ENCODE results near the gene PCDHB12.
"Not testable (repeated sequence)": the region's sequence is repeated elsewhere in the genome, so short reads cannot be mapped to it uniquely, and the experiment has no call there.

DNA sequence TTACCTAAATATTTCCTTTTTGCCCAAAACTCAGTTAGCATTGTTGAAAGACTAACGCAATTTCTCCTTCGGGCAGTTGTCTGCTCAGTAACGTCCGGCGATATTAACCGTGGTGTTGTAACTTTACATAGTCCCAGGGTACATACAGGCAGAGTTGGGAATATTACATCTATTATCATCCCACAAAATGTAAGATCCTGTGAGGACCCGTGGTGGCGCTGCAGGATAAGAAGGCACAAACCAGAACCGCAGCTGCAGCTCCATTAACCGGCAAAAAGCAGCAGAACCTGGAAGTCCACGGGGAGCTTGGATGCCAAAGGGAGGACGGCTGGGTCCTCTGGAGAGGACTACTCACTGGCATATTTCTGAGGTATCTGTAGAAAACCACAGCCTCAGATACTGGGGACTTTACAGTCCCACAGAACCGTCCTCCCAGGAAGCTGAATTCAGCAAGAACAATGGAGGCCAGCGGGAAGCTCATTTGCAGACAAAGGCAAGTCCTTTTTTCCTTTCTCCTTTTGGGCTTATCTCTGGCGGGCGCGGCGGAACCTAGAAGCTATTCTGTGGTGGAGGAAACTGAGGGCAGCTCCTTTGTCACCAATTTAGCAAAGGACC, 30.8 kb upstream of the PCDHB12 start, which contains the start of gene PCDHB8:
- TF ChIP-seq EZH2 (optimal IDR thresholded peaks at IDR 0.05; ENCODE audit: low read depth, low read length); EZH2phosphoT487 (IDR thresholded peaks at IDR 0.05; ENCODE audit: low read length): not testable (repeated sequence)

All from MM.1S (cell line).